ENCODE measurements around the gene GNA12. TPM values are rescaled to one million over a fixed set of nuclear protein-coding genes. Genes with fewer than 3 reads are reported as not detected.

Gene GNA12
- total and polyA plus RNA-seq, 4 donors: 3.7 to 19.0 (median 11.3) TPM

- 5% methylated on average over 41 of the region's 41 CpGs for WGBS
These were observed 156.2 kb downstream of the GNA12 start, which contains the start of gene AMZ1 for GRCh38 chr7:2687881-2688318. TSS of gene AMZ1 (plus strand) at chr7:2688202. CDS start at chr7:2700452, 12,250 bp downstream.

GRCh38 chr7:2687338-2687869, 156.7 kb downstream of the GNA12 start:
- H3K9me3 ChIP-seq (ENCODE audit: control insufficient read depth in 4 of 4, low read length in 3 of 4): no peaks in the 10 kb centered on the region
- H3K4me3 ChIP-seq (ENCODE audit: low read depth in 1 of 3, low read length in 3 of 3): no peak overlapping the region
- H3K9ac ChIP-seq (ENCODE audit: low read depth in 1 of 2, low read length in 2 of 2): no peak overlapping the region
- peaks cover 0 to 2% (median 0%) of the 10 kb centered on the region in 4 donors for H3K27me3 ChIP-seq (ENCODE audit: control insufficient read depth in 4 of 4, insufficient read depth in 4 of 4, low read length in 3 of 4)
- 55% methylated on average over 17 of the region's 17 CpGs for WGBS
- DNase-seq (ENCODE audit: low spot score): no peak
- TF ChIP-seq CTCF (IDR thresholded peaks at IDR 0.05; ENCODE audit: low read depth, low read length, missing input control) (no peak), FOXA1 (IDR thresholded peaks at IDR 0.05) (no peak), HNF4G (IDR thresholded peaks at IDR 0.05) (no peak), EGR1 (IDR thresholded peaks at IDR 0.05; ENCODE audit: low read depth in 2 of 2) (no peak), MAX (IDR thresholded peaks at IDR 0.05) (no peak), HNF4A (conservative IDR thresholded peaks at IDR 0.05) (no peak), NR2F2 (IDR thresholded peaks at IDR 0.05) (no peak), FOXA2 (IDR thresholded peaks at IDR 0.05) (no peak), REST (IDR thresholded peaks at IDR 0.05) (no peak), GABPA (IDR thresholded peaks at IDR 0.05 in 1 of 2, conservative IDR thresholded peaks at IDR 0.05 in 1 of 2) (no peak), RXRA (IDR thresholded peaks at IDR 0.05) (no peak), YY1 (IDR thresholded peaks at IDR 0.05) (no peak), ATF3 (IDR thresholded peaks at IDR 0.05) (no peak)
- no peak overlapping the region for H3K27ac ChIP-seq (ENCODE audit: low read depth in 1 of 2, low read length in 2 of 2)
- peaks cover 2 to 13% (median 5%) of the 10 kb centered on the region in 4 donors for H3K4me1 ChIP-seq (ENCODE audit: control insufficient read depth in 4 of 4, insufficient read depth in 4 of 4, low read length in 3 of 4)
- no peaks in the 10 kb centered on the region for H3K36me3 ChIP-seq (ENCODE audit: control insufficient read depth in 4 of 4, insufficient read depth in 3 of 4, low read depth in 1 of 4, low read length in 3 of 4)

More at GRCh38 chr7:2687881-2688318, 156.2 kb downstream of the GNA12 start, which contains the start of gene AMZ1:
- no peak within 1 kb of the TSS for H3K9ac ChIP-seq (ENCODE audit: low read depth in 1 of 2, low read length in 2 of 2)
- H3K36me3 ChIP-seq (ENCODE audit: control insufficient read depth in 4 of 4, insufficient read depth in 3 of 4, low read depth in 1 of 4, low read length in 3 of 4): no peaks in the 10 kb centered on the region
- TF ChIP-seq ATF3 (IDR thresholded peaks at IDR 0.05): no peak
- TF ChIP-seq MAX (IDR thresholded peaks at IDR 0.05): no peak
- no peak for TF ChIP-seq JUND (IDR thresholded peaks at IDR 0.05)
- no peak for TF ChIP-seq HNF4A (conservative IDR thresholded peaks at IDR 0.05)
- no peak for TF ChIP-seq NR2F2 (IDR thresholded peaks at IDR 0.05)
- peaks cover 0 to 2% (median 0%) of the 10 kb centered on the region in 4 donors for H3K27me3 ChIP-seq (ENCODE audit: control insufficient read depth in 4 of 4, insufficient read depth in 4 of 4, low read length in 3 of 4)
- H3K9me3 ChIP-seq (ENCODE audit: control insufficient read depth in 4 of 4, low read length in 3 of 4): no peaks in the 10 kb centered on the region
- H3K4me3 ChIP-seq (ENCODE audit: low read depth in 1 of 3, low read length in 3 of 3): peak within 1 kb of the TSS in 1 of 3 donors; percentile 28
- peaks cover 2 to 13% (median 5%) of the 10 kb centered on the region in 4 donors for H3K4me1 ChIP-seq (ENCODE audit: control insufficient read depth in 4 of 4, insufficient read depth in 4 of 4, low read length in 3 of 4)
- no peak within 1 kb of the TSS for H3K27ac ChIP-seq (ENCODE audit: low read depth in 1 of 2, low read length in 2 of 2)
- no peak for DNase-seq (ENCODE audit: low spot score)

All from liver (tissue), 9 donors.